Smooth muscle cell (in vitro differentiated cells): Measurements from ENCODE around the gene RFTN1. TPM values are rescaled to one million over a fixed set of nuclear protein-coding genes. Genes with fewer than 3 reads are reported as not detected.

ENCODE experiments used
- DNase-seq: peaks from one replicate; lab custom pipeline; 2025; ENCODE audit not compliant: unreplicated experiment; lab: John Stamatoyannopoulos, UW
- H2AFZ ChIP-seq: fragments of 200-600 bp; sonication (generic); 2 replicates; pipeline ENCODE4 v1.6.0; 2016; ENCODE audit warnings: antibody characterized with exemption, low read depth, mild to moderate bottlenecking
- H3F3A ChIP-seq: fragments of 200-600 bp; sonication (generic); 2 replicates; pipeline ENCODE4 v1.6.0; 2017; ENCODE audit warnings: antibody characterized with exemption, low read depth
- H3K27ac ChIP-seq: fragments of 200-600 bp; sonication (generic); 2 replicates; pipeline ENCODE4 v1.5.1; 2016; ENCODE audit warnings: low read depth, mild to moderate bottlenecking
- H3K27me3 ChIP-seq: fragments of 200-600 bp; sonication (generic); 2 replicates; pipeline ENCODE4 v1.6.1; 2016; ENCODE audit warnings: low read depth, mild to moderate bottlenecking
- H3K36me3 ChIP-seq: fragments of 200-600 bp; sonication (generic); 2 replicates; pipeline ENCODE4 v1.5.1; 2016; ENCODE audit warnings: low read depth
- H3K4me1 ChIP-seq: fragments of 200-600 bp; sonication (generic); 2 replicates; pipeline ENCODE4 v1.5.1; 2016; ENCODE audit warnings: low read depth
- H3K4me2 ChIP-seq: fragments of 200-600 bp; sonication (generic); 2 replicates; pipeline ENCODE4 v1.6.0; 2016; ENCODE audit warnings: mild to moderate bottlenecking
- H3K4me3 ChIP-seq: fragments of 200-600 bp; sonication (generic); 2 replicates; pipeline ENCODE4 v1.5.1; 2016; ENCODE audit warnings: mild to moderate bottlenecking
- H3K79me2 ChIP-seq: fragments of 200-600 bp; sonication (generic); 2 replicates; pipeline ENCODE4 v1.6.0; 2016; ENCODE audit warnings: low read depth, mild to moderate bottlenecking
- H3K9ac ChIP-seq: fragments of 200-600 bp; sonication (generic); 2 replicates; pipeline ENCODE4 v1.6.0; 2016; ENCODE audit warnings: low read depth
- H3K9me3 ChIP-seq: fragments of 200-600 bp; sonication (generic); replicated peaks from 2 replicates; pipeline ENCODE4 v1.5.1; 2016; ENCODE audit warnings: low read depth
- H4K20me1 ChIP-seq: fragments of 200-600 bp; sonication (generic); 2 replicates; pipeline ENCODE4 v1.6.0; 2016; ENCODE audit warnings: low read depth
- WGBS: methylation state at CpG from one replicate; pipeline ENCODE4 v1.1.7; 2016; ENCODE audit warnings: low lambda C conversion rate; 5-methylcytosine and 5-hydroxymethylcytosine counted together
- polyA plus RNA-seq: library from polyadenylated mRNA; unstranded; fragments of >200 nt; fragmentation: Nextera tagmentation; extraction: Ambion mirVana; gene quantifications from 2 replicates; pipeline ENCODE4 v1.2.1, GENCODE V29; 2016
- total RNA-seq: library from RNA; depleted of rRNA; stranded (reverse); fragments of >200 nt; gene quantifications from 2 replicates; pipeline ENCODE4 v1.2.3, GENCODE V29; 2014
- TF ChIP-seq, protein P1 (sequence below): fragments of 200-600 bp; sonication (generic); IDR thresholded peaks from 2 replicates; pipeline ENCODE4 v1.5.1; 2017; ENCODE audit warnings: borderline replicate concordance, mild to moderate bottlenecking, antibody characterized with exemption; ENCODE audit not compliant: insufficient read depth, poor library complexity, severe bottlenecking

The RFTN1 gene
- total and polyA plus RNA-seq, 2 experiments from 2014 or later: 21.7 to 35.6 TPM

- Histone ChIP-seq H3K27me3 (no peaks in the 10 kb centered on the region), H3F3A (peaks cover 3% of the 10 kb centered on the region), H3K79me2 (peaks cover 42% of the 10 kb centered on the region), H3K27ac (no peak overlapping the region), H2AFZ (no peak overlapping the region), H3K36me3 (no peaks in the 10 kb centered on the region), H3K4me3 (no peak overlapping the region), H3K9ac (no peak overlapping the region), H3K4me1 (peaks cover 3% of the 10 kb centered on the region), H4K20me1 (peaks cover 35% of the 10 kb centered on the region), H3K4me2 (no peak overlapping the region), H3K9me3 (no peaks in the 10 kb centered on the region)
- 76% methylated on average over 6 of the region's 6 CpGs for WGBS
- DNase-seq: no peak
- TF ChIP-seq, protein P1, sequence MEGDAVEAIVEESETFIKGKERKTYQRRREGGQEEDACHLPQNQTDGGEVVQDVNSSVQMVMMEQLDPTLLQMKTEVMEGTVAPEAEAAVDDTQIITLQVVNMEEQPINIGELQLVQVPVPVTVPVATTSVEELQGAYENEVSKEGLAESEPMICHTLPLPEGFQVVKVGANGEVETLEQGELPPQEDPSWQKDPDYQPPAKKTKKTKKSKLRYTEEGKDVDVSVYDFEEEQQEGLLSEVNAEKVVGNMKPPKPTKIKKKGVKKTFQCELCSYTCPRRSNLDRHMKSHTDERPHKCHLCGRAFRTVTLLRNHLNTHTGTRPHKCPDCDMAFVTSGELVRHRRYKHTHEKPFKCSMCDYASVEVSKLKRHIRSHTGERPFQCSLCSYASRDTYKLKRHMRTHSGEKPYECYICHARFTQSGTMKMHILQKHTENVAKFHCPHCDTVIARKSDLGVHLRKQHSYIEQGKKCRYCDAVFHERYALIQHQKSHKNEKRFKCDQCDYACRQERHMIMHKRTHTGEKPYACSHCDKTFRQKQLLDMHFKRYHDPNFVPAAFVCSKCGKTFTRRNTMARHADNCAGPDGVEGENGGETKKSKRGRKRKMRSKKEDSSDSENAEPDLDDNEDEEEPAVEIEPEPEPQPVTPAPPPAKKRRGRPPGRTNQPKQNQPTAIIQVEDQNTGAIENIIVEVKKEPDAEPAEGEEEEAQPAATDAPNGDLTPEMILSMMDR: no peak
These were observed 4.9 kb downstream of the RFTN1 start for GRCh38 chr3:16508591-16508995.

- Histone ChIP-seq H3K36me3 (no peaks in the 10 kb centered on the region), H3K4me1 (peaks cover 3% of the 10 kb centered on the region), H3F3A (peaks cover 3% of the 10 kb centered on the region), H3K4me2 (no peak overlapping the region), H3K79me2 (peaks cover 42% of the 10 kb centered on the region), H3K9me3 (no peaks in the 10 kb centered on the region), H3K27ac (no peak overlapping the region), H4K20me1 (peaks cover 39% of the 10 kb centered on the region), H2AFZ (no peak overlapping the region), H3K4me3 (no peak overlapping the region), H3K27me3 (no peaks in the 10 kb centered on the region), H3K9ac (no peak overlapping the region)
- no peak for DNase-seq
- TF ChIP-seq, protein P1: no peak
- WGBS: 95% methylated on average over 4 of the region's 4 CpGs
These were observed 5.3 kb downstream of the RFTN1 start for GRCh38 chr3:16508243-16508578.

DNA sequence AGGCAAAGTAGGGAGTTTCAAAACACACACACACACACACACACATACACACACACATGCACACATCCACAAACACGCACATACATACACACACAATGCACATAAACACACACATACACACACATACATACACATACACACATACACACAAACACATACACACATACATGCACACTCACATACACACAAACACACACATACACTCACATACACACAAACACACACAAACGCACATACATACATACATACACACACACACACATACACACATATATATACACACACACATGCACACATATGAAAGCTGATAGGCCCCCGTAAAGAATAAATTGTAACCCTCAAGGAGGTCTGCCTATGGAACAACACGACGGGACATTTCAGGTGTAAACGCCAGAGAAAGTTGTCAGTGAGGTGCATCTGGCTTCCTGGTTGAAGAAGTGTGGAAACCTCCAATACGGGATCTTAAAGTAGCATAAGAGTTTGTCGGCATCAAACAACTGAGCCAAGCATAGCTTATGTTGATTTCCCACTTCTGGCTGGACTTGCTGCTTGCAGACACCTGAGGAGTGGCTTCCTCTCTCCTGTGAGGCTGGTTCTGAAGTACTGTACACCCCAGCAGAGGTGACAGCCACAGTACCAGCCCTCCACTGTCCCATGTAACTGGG lies 5.8 kb downstream of the RFTN1 start:
- H3K27ac ChIP-seq: no peak overlapping the region
- no peak for DNase-seq
- peaks cover 44% of the 10 kb centered on the region for H4K20me1 ChIP-seq
- H3K27me3 ChIP-seq: no peaks in the 10 kb centered on the region
- no peak overlapping the region for H3K9ac ChIP-seq
- peaks cover 42% of the 10 kb centered on the region for H3K79me2 ChIP-seq
- H3K4me3 ChIP-seq: no peak overlapping the region
- peaks cover 3% of the 10 kb centered on the region for H3K4me1 ChIP-seq
- H3K36me3 ChIP-seq: no peaks in the 10 kb centered on the region
- 98% methylated on average over 8 of the region's 8 CpGs for WGBS
- no peaks in the 10 kb centered on the region for H3K9me3 ChIP-seq
- no peak overlapping the region for H2AFZ ChIP-seq
- peaks cover 3% of the 10 kb centered on the region for H3F3A ChIP-seq
- H3K4me2 ChIP-seq: no peak overlapping the region
- TF ChIP-seq, protein P1: no peak

DNA sequence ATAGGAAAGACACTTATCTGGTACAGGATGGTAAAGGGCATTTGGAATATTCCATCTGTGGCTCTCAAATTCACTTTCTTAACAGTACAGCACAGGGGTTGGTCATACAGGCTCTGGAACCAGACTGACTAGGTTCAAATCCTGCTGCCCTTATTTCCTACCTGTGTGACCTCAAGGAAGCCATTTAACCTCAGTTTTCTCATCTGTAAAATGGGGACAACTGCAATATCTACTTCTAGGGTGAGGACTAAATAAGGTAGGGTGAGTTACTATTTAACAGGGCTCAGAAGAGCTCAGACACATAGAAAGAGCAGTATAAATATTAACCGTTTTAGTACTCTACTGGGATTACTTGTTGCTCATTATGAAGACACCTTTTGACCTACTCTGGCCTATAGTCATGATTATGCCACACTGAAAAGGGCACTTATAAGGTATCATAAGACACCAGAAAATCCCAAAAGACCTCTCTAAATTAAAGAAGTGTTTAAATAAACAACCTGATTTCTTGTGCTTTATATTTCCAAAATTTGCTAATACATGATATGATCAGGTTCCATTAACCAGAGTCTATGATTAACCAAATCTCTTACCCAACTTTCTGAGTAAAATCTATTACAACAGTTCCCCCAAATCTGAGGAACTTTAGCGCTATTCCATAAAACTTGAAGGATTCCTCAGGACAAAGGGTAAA lies 6.5 kb downstream of the RFTN1 start:
- Histone ChIP-seq H3K9me3 (no peaks in the 10 kb centered on the region), H3K4me2 (no peak overlapping the region), H3K27me3 (no peaks in the 10 kb centered on the region), H4K20me1 (peaks cover 50% of the 10 kb centered on the region), H3K27ac (no peak overlapping the region), H3K36me3 (no peaks in the 10 kb centered on the region), H3F3A (no peaks in the 10 kb centered on the region), H3K4me3 (no peak overlapping the region), H2AFZ (no peak overlapping the region), H3K4me1 (no peaks in the 10 kb centered on the region), H3K9ac (no peak overlapping the region), H3K79me2 (peaks cover 42% of the 10 kb centered on the region)
- TF ChIP-seq, protein P1: no peak
- no peak for DNase-seq
- 100% methylated on average over 2 of the region's 2 CpGs for WGBS
